Peyer's patch (tissue), 4 donors: Measurements from ENCODE around the gene SPATA24. TPM values are rescaled to one million over a fixed set of nuclear protein-coding genes. Genes with fewer than 3 reads are reported as not detected.

Source experiments
- DNase-seq, 3 donors: peaks; one replicate each; pipeline ENCODE4 v3.0.0-alpha.2; 2017 to 2019
- H3K27ac ChIP-seq, 4 donors: fragments of 200-600 bp; sonication (generic); one replicate each; pipeline ENCODE4 v1.5.1; 2016 to 2019
- H3K27me3 ChIP-seq, 2 donors: fragments of 200-600 bp; sonication (generic); one replicate each; pipeline ENCODE4 v1.5.1; 2019
- H3K36me3 ChIP-seq, 3 donors: fragments of 200-600 bp; sonication (generic); one replicate each; pipeline ENCODE4 v1.5.1; 2016 to 2019
- H3K4me1 ChIP-seq, 4 donors: fragments of 200-600 bp; sonication (generic); one replicate each; pipeline ENCODE4 v1.5.1; 2016 to 2019
- H3K4me3 ChIP-seq, 4 donors: fragments of 200-600 bp; sonication (generic); 1 replicate in 3 of 4; 2 replicates in 1 of 4; pipeline ENCODE4 v1.5.1; 2016 to 2019; ENCODE audit warnings: mild to moderate bottlenecking in 1 of 4
- H3K9me3 ChIP-seq, 4 donors: fragments of 200-600 bp; sonication (generic); one replicate each; pipeline ENCODE4 v1.5.1; 2016 to 2019; ENCODE audit warnings: mild to moderate bottlenecking in 1 of 4
- CTCF ChIP-seq, 6 experiments: fragments of 450-650 bp in 4 of 6; fragments of 200-600 bp in 2 of 6; sonication (generic) in 1 of 6; IDR thresholded peaks; one replicate each; pipeline ENCODE4 v1.5.1; 2017 to 2019; ENCODE audit warnings: antibody characterized with exemption in 6 of 6, mild to moderate bottlenecking in 3 of 6, moderate library complexity in 1 of 6
- POLR2A ChIP-seq, 2 donors: fragments of 450-650 bp; IDR thresholded peaks; one replicate each; pipeline ENCODE4 v1.5.1; 2017; ENCODE audit warnings: antibody characterized with exemption in 2 of 2, mild to moderate bottlenecking in 2 of 2, moderate library complexity in 2 of 2
- total RNA-seq, 4 donors: library from RNA; depleted of rRNA; stranded (reverse); fragments of >200 nt; gene quantifications; one replicate each; pipeline ENCODE4 v1.1.0, GENCODE V29; 2016

SPATA24 gene
- total RNA-seq, 4 donors from 2014 or later, result 3.1 to 11.6 TPM; not detected in 2

- no peaks in the 10 kb centered on the region for H3K27me3 ChIP-seq
- H3K4me1 ChIP-seq, result peaks cover 12 to 55% (median 26%) of the 10 kb centered on the region in 4 donors
- TF ChIP-seq POLR2A (IDR thresholded peaks at IDR 0.05) (no peak), CTCF (IDR thresholded peaks at IDR 0.05) (no peak)
- H3K4me3 ChIP-seq, result no peak overlapping the region
- H3K36me3 ChIP-seq, result no peaks in the 10 kb centered on the region
- no peaks in the 10 kb centered on the region for H3K9me3 ChIP-seq
- H3K27ac ChIP-seq, result peak overlapping the region in 2 of 4 donors; percentile 3 to 83
- peak in 1 of 3 donors; percentile 20 for DNase-seq
Observed at GRCh38 chr5:139386050-139386438, 17.8 kb downstream of the SPATA24 start.

- Histone ChIP-seq H3K4me3 (peak overlapping the region; percentile 1 to 47 (median 34)), H3K9me3 (no peaks in the 10 kb centered on the region), H3K27me3 (no peaks in the 10 kb centered on the region), H3K27ac (peak overlapping the region; percentile 53 to 83 (median 70)), H3K36me3 (no peaks in the 10 kb centered on the region), H3K4me1 (peaks cover 12 to 52% (median 24%) of the 10 kb centered on the region in 4 donors)
- DNase-seq, result peak in 1 of 3 donors; percentile 67
- TF ChIP-seq POLR2A (IDR thresholded peaks at IDR 0.05), result no peak
- peak in 4 of 6 experiments; percentile 21 to 59 (median 55) for TF ChIP-seq CTCF (IDR thresholded peaks at IDR 0.05)
Observed at GRCh38 chr5:139385061-139386049, 18.5 kb downstream of the SPATA24 start.

DNA sequence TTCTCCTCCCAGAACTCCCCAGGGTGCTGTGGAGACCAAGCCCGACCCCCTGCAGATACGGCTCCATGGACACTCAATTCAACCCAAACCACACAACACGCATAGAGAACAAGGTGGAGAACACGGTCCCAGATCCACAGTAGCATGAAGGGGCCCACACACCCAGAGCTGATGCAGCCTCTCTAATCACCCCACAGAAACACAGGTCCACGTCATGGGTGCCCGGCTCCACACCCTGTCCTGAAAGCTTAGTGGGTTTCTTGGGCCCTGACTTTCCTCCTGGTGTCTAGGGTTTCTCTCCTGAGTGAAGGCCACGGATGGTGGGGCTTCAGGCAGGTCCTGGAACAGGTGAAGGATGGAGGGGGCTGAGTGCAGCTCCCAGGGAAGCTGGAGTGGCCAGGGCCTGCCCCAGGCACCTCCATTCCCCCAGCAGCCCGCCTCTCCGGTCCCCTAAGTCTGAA, 19.3 kb downstream of the SPATA24 start:
- Histone ChIP-seq H3K36me3 (peaks cover 0 to 5% (median 0%) of the 10 kb centered on the region in 3 donors), H3K4me1 (peaks cover 12 to 52% (median 22%) of the 10 kb centered on the region in 4 donors), H3K27me3 (no peaks in the 10 kb centered on the region), H3K27ac (peak overlapping the region; percentile 53 to 83 (median 70)), H3K9me3 (no peaks in the 10 kb centered on the region), H3K4me3 (peak overlapping the region; percentile 1 to 47 (median 34))
- DNase-seq, result peak in 1 of 3 donors; percentile 44
- TF ChIP-seq POLR2A (IDR thresholded peaks at IDR 0.05) (no peak), CTCF (IDR thresholded peaks at IDR 0.05) (no peak)

DNA sequence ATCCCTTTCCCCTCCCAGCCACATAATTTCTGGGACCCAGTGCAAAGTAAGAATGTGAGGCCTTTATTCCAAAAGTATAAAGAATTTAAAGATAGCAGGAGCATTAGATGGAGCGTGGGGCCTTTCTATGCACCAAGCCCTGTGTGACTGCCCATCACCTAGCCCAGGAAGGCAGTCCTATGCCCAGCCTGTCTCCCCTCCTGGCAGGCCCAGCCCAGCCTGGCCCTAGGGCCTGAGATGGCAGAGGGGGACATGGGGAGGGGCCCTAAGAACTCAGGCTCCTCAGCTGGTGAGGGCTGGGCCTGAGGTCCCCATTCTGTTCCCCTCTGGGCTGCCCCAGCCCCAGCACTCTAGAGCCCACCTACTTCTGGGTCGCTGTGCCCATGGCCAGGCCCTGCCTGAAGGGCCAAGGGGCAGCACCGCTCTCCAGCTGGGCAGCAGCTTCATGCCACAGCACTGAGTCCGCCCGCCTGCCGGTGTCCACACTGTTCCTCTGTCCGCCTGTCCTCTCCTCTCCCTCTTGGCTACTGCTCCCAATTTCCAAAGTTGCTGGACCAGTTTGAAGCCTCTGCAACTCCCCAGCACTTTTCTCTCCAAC, 19.8 kb downstream of the SPATA24 start:
- H3K36me3 ChIP-seq, result peaks cover 0 to 5% (median 0%) of the 10 kb centered on the region in 3 donors
- H3K4me3 ChIP-seq, result peak overlapping the region in 1 of 4 donors; percentile 44
- no peaks in the 10 kb centered on the region for H3K9me3 ChIP-seq
- H3K27me3 ChIP-seq, result no peaks in the 10 kb centered on the region
- peak overlapping the region; percentile 53 to 83 (median 70) for H3K27ac ChIP-seq
- DNase-seq, result peak in 1 of 3 donors; percentile 48
- no peak for TF ChIP-seq CTCF (IDR thresholded peaks at IDR 0.05)
- TF ChIP-seq POLR2A (IDR thresholded peaks at IDR 0.05), result no peak
- peaks cover 12 to 49% (median 22%) of the 10 kb centered on the region in 4 donors for H3K4me1 ChIP-seq

- Histone ChIP-seq H3K4me3 (peak within 1 kb of the TSS in 2 of 4 donors; percentile 42 to 44), H3K36me3 (peaks cover 0 to 7% (median 0%) of the 10 kb centered on the region in 3 donors), H3K27me3 (no peaks in the 10 kb centered on the region), H3K27ac (peak within 1 kb of the TSS; percentile 53 to 83 (median 70)), H3K4me1 (peaks cover 12 to 42% (median 21%) of the 10 kb centered on the region in 4 donors), H3K9me3 (no peaks in the 10 kb centered on the region)
- peak in 2 of 3 donors; percentile 80 to 87 for DNase-seq
- TF ChIP-seq POLR2A (IDR thresholded peaks at IDR 0.05) (peak in 1 of 2 donors; percentile 52), CTCF (IDR thresholded peaks at IDR 0.05) (no peak)
Observed at GRCh38 chr5:139383275-139383992, 20.5 kb downstream of the SPATA24 start, which contains the start of gene SLC23A1. TSS of gene SLC23A1 (minus strand) at chr5:139383297. CDS start at chr5:139383253, 44 bp downstream.
